ENCODE data around the gene CNN3.

The CNN3 gene

GRCh38 chr1:94888201-94888600, 38.7 kb downstream of the CNN3 start:
- DNase-seq (ENCODE audit: low read depth) = no peak
- H3K4me3 ChIP-seq (ENCODE audit: low read length) = no peak overlapping the region
- no peak for TF ChIP-seq CTCF (IDR thresholded peaks at IDR 0.05; ENCODE audit: insufficient read depth, low read depth, low read length, missing control alignments)

- TF ChIP-seq CTCF (IDR thresholded peaks at IDR 0.05; ENCODE audit: insufficient read depth, low read depth, low read length, missing control alignments) = no peak
- no peak for DNase-seq (ENCODE audit: low read depth)
- H3K4me3 ChIP-seq (ENCODE audit: low read length) = no peak overlapping the region
These were observed 39.2 kb downstream of the CNN3 start for GRCh38 chr1:94887603-94888171.

- no peak for DNase-seq (ENCODE audit: low read depth)
- no peak for TF ChIP-seq CTCF (IDR thresholded peaks at IDR 0.05; ENCODE audit: insufficient read depth, low read depth, low read length, missing control alignments)
These were observed 39.8 kb downstream of the CNN3 start for GRCh38 chr1:94887106-94887505.

GRCh38 chr1:94886361-94886760, 40.5 kb downstream of the CNN3 start:
- DNase-seq (ENCODE audit: low read depth) = no peak
- no peak overlapping the region for H3K4me3 ChIP-seq (ENCODE audit: low read length)
- no peak for TF ChIP-seq CTCF (IDR thresholded peaks at IDR 0.05; ENCODE audit: insufficient read depth, low read depth, low read length, missing control alignments)

More at GRCh38 chr1:94887106-94887505, 39.8 kb downstream of the CNN3 start:
- no peak overlapping the region for H3K4me3 ChIP-seq (ENCODE audit: low read length)

- no peak for TF ChIP-seq CTCF (IDR thresholded peaks at IDR 0.05; ENCODE audit: insufficient read depth, low read depth, low read length, missing control alignments)
- no peak for DNase-seq (ENCODE audit: low read depth)
- H3K4me3 ChIP-seq (ENCODE audit: low read length) = no peak overlapping the region
These were observed 42.4 kb downstream of the CNN3 start for GRCh38 chr1:94884507-94884906.

GRCh38 chr1:94884106-94884505, 42.8 kb downstream of the CNN3 start:
- peak; percentile 13 for DNase-seq (ENCODE audit: low read depth)
- TF ChIP-seq CTCF (IDR thresholded peaks at IDR 0.05; ENCODE audit: insufficient read depth, low read depth, low read length, missing control alignments) = no peak
- no peak overlapping the region for H3K4me3 ChIP-seq (ENCODE audit: low read length)

- no peak for TF ChIP-seq CTCF (IDR thresholded peaks at IDR 0.05; ENCODE audit: insufficient read depth, low read depth, low read length, missing control alignments)
- no peak overlapping the region for H3K4me3 ChIP-seq (ENCODE audit: low read length)
- no peak for DNase-seq (ENCODE audit: low read depth)
These were observed 43.2 kb downstream of the CNN3 start for GRCh38 chr1:94883691-94884090.

Data from epithelial cell of esophagus (primary cell).